HG03565 (cell line): ENCODE measurements around the gene HRH2.
"Not testable (repeated sequence)": the region's sequence is repeated elsewhere in the genome, so short reads cannot be mapped to it uniquely, and the experiment has no call there.

Source experiments
- ATAC-seq: cut with Tn5 transposase; IDR thresholded peaks from one replicate; pipeline ENCODE4 v1.9.1; 2021; ENCODE audit warnings: mild to moderate bottlenecking, moderate library complexity; ENCODE audit not compliant: unreplicated experiment

The HRH2 gene

DNA sequence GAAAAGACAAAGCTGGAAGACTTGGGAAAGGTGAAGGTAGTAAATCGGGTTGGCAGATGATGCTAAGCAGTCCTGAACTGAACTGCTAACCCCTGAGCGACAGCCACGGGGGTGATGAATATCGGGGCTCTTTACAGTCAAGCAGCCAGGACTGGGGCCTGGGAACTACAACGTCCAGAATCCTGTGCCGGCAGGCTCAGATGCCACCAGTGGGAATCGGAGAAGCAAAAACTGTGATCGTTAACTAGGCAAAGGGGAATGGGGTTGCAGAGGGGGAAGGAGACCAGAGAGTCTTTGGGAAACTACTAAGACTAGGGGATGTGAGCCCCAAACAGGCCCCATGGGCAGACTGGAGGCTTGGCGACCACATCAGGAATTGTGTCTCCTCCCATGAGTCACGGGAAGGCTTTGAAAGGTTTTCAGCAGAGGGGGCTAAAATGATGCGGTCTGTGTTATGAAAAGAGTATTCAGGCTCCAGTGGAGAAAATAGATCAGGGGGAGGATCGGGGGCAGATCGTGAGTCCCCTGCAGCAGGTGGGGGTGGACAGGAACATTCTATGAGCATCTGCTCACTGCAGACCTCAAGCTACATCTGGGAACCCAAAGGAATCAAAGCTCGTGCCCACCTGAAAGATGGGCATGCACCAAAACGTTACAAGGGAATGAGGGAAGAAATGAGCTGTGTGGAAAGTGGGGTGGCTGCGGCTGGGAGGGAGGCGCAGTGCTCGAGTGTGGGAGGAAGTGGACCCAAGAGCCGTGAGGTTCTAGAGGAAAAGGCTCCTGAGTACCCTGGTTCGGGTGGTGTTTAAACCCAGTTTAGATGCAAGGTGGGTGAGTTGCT lies 53.8 kb downstream of the HRH2 start:
- ATAC-seq: no peak

DNA sequence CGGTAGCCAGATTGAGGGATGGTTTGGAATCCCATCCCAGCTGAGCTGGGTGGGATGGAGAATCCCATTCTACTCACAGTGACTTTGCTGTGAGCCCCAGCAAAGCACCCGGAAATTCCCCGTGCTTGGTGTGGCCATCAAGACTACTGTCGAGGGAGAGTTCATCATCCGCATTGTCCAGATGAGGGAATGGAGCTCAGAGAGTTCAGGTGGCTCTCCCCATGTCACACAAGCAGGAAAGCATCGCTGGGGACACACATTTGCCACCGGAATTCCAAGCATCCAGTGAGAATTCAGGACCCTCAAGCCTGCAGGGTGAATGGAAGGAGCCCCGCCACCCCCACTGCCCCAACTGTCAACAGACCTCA lies 54.4 kb downstream of the HRH2 start:
- no peak for ATAC-seq

DNA sequence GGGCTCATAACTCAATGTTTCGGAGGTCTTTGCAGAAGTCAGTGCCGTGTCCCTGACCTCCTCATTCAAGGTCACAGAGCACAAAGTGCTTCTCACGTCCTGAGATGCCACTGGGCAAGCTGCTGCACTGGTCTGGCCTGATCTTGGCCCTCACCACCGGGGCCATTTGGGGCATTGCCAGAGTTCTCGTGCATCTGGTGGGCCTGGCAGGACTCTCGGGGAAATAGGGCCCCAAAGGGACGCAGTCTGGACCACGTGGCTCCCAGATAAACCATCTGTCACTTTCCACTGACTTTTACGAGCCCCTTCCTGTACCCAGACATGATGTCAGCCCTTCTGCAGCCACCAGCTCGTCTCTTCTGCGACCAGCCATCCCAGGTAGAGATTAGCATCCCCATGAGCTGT lies 54.8 kb downstream of the HRH2 start:
- no peak for ATAC-seq

DNA sequence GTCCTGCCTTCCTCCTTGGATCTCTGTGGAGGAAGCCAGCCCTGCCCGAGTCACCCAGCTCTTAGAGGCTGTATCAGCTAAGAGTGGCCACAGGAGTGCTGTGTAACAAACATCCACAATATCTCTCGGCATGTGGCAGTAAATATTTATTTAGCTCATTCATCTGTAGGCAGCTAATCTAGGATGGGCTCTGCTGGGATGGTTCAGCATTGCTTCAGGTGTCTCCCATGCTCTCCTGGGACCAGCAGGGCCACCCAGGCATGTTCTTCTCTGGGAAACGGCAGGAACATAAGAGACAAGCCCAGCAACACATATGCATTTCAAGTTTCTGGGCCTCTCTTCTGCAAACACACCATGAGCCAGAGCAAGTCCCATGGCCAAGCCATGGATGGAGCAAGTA lies 56.1 kb downstream of the HRH2 start:
- no peak for ATAC-seq

DNA sequence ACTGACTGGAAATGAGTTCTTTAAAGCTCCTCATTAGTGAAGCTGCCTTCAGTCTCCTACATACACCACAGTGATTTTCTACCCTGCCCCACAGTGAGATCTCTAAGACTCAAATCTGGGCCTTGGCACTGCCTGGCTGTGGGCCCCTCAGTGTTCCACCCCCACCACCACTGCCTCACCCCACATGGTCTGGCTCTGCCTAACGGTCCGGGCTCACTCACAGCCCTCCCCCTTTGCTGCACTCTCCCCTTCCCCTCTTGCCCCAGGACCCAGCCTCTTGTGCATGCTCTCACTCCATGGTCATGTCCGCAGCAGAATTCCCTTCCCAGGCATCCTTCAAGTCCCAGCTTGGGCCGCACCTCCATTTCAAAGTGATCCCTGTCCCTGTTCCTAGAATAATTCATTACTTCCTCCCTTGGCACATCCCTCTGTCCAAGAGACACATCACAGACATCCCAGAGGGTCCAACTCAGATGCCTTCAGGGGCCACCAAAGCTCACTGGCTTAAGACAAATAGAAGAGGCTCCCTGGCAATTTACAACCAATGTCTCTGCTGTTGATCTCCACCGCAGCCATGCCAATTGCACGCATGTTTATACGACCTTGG lies 56.7 kb downstream of the HRH2 start:
- ATAC-seq: no peak

DNA sequence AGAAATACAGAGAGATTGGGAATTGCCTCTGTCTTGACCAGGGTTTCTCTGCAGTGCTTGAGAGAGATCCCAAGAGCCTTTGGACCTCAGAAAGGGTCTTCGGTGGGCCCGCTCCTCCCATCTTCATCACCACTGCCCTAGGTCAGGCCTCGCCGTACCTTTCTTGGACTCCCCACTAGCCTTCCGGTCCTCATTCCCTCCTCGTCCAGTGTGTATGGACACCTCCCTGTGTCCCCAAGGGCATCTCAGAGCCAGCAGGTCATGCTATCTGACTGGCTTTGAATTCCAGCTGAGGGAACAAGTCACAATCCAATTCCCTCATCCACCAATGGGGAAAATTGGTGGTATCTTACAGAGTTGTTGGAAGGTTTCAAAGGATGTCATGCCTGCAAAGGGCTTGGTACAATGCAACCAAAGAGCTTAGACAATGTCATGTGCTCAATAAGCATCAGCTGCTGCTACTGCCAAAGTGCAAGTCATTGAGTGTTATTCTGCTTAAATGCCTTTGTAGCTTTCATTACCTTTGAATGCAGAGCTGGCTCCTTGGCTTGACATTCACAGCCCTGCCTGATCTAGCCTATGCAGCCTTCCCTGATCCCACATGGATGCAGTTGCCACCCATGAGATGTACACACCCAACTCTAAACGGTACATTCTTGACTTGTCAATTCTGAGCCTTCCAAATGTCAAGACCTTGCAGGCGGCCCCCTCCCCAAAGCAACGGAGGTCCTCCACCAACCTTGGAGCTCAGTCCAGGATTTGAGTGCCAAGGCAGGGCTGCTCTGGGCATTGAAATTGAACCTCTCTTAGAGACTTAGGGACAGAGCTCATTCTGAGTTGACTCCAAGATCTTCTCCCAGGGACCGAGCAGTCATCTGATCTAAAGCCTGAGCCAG lies 58.0 kb downstream of the HRH2 start:
- ATAC-seq: no peak

DNA sequence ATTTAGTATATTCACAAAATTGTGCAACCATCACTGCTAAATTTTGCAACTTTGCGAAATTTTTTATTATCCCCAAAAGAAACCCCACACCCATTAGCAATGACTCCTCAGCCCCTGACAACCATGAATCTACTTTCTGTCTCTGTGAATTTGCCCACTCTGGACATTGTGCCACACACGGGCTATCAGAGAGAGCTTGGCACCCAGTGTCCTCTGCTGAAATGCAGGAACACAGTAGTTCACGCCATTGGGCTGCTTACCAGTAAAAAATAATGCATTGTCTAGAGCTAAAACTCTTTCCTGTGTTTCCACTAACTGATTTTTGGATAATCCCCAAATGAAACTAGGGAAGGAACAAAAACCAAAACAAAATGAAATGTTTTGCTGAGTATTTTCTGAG lies 60.0 kb downstream of the HRH2 start:
- no peak for ATAC-seq

DNA sequence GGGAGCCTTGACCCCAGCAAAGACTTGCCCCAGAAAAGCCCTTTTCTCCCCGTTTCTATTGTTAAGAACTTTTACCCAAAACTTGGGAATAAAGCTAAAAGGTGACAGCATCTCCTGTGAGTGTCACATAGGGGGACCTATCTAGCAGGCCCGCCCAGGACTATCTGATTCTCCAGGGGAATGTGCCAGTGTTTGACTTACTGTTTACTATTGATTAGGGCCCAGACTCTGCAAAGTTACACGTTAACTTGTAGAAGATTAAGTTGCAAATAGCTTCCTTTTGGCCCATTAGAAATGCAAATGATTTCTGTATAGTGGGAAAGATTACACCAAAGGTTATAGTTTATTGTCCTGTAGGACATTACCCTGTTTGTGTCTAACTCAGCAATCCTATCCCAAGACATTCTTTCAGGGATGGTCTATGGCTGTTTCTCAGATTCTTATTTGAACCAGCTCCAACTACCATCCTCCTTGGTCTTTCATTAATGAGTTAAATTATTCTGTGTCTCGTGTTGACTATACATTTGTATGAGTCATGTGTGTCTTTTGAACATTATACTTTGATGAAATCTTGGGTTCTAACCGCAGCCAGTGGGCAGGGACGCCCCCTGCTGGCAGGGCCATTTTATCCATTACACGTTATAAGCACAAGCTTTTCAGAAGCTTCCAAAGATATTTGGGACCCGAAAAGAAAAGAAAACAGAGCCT lies 60.7 kb downstream of the HRH2 start:
- ATAC-seq: no peak

DNA sequence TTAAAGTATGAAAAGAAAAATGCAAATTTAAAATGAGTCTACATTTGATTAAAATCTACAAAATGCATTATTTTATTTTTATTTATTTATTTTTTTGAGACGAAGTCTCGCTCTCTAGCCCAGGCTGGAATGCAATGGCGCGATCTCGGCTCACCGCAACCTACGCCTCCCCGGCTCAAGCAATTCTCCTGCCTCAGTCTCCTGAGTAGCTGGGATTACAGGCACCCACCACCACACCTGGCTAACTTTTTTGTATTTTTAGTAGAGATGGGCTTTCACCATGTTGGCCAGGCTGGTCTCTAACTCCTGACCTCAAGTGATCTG lies 61.2 kb downstream of the HRH2 start:
- ATAC-seq: not testable (repeated sequence)

DNA sequence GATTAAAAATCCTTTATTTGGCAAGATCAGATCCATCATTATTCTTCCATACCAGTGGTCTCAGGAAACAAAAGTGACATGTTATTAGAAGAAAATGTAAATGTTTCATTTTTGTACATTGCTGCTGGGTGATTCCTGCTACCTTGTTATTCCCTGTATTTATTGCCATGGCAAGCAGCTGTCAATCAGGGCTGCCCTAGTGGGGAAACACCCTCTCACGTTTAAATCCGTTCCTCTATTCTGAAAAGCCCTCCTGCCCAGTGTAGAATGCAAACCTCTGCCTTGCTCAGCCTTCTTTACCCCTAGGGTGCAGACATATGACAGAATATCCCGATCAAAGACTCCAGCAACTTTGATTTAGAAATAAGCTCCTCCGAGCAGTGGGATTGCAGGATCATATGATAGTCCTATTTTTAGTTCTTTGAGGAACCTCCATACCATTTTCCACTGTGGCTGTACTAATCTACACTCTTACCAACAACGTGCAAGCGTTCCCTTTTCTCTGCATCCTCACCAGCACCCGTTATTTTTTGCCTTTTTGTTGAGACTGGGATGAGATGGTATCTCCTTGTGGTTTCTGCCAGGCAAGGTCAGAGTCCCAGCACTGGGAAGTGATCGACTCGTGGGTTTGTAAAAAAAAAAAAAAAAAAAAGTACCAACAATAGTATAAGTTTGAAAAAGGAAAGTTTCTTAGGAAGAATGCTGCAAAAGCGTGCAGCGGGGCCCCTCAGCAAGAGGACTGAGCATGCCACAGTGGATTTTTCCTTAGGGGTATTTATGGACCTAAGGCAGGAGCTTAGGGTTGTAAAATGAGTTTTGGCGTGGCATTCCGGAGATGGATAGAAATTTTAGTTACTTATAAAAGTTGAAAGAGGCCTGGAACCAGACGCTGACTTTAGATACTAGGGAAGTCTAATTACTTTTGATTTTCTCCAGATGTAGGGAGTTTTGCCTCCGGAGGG lies 66.7 kb downstream of the HRH2 start:
- no peak for ATAC-seq

DNA sequence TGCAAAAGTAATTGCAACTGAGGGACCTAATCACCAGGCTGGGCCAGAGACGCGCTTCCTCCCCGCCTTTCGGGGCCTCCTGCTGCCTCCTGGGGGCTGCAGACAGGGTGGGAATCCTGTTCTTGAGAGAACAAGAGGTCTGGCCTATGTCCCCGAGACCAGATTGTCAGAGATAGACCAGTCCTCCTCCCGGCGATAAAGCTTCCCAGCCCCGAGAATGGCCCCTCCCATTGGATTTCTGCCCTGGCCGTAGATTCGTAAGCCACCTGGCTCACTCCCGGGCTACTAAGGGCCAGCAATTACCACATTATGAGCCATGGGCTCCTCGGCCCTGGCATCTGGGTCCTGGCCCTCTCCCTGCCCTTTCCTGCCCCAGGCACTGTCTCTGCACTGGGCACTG lies 70.4 kb downstream of the HRH2 start:
- ATAC-seq: no peak

DNA sequence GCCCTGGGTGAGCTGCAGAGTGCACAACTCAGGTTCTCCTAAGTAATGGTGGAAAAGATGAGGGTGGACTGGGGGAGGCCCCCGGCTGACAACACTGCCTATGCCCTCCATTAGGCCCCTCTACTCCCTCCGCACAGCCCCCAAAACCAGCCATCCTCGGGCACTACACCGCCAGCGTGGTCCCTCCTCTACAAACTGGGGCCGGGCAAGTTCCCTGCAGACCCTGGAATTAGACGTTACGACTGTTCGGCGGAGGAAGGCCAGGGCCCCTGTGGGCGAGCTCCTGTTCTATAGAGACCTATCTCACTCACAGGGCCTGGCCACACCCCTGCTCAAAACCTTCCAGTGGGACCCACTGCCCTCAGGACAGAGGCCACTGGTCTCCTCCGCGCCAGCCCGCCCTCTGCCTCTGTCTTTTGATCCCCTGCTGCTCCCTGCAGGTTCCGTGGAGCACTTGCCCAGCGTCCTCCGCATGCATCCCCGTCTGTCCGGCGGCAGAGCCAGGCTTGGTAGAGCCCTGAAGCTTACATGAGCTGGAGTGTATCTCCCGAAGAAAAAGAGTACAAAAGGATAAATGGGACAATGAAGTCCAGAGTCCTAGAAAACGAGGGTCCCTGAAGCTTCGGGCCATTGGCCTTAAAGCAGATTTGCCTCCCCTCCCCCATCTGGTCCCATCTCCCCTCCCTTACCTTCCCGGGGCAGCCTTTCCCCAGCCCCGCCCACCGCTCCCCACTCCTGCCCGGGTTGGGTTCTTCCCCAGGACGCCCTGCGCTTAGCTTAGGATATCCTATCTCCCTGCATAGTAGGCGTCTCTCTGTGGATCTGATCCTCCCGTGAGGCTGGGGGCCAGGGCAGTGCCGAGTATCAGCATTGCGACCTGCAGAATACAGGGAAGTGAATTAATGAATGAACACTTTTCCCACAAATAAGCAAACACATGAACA lies 71.3 kb downstream of the HRH2 start:
- no peak for ATAC-seq

DNA sequence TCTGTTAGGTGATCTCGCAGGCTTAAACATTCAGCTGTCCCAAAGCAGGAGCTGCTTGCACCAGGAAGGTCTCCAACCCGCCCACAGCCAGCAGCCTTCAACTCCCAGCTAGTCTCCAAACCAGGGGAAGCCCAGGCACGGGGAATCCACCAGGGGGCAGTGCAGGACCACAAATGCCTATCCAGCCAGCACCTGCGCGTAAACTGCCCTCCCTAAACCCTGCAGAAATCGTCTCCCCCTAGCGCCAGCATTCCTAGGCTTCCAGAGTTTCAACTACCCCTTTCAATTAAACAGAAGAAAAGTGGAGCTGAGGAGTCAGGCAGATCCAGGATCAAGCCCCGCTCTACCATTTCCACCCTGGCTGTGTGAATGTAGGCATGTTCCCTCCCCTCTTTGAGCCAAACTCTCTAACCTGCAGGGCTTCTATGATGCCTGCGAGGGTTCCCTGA lies 72.0 kb downstream of the HRH2 start:
- ATAC-seq: peak; percentile 57

DNA sequence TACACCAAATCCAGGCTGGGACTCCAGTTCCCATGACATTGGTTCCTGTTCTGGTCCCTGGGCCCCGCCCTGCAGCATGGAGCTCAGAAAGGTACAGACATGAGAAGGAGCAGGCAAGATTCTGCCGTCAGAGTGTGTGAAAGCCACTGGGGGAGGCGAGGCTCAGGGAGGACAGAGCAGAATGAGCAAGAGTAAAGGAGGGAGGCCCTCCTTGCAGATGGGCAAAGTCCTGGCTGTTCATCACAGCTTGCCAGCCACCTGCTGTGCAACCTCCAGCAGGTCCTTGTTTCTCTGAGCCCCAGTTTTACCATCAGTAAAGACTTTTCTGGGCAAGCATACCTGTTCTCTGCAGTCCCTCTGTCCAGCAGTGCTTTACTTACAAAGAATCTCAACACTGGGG lies 73.3 kb downstream of the HRH2 start:
- ATAC-seq: no peak

DNA sequence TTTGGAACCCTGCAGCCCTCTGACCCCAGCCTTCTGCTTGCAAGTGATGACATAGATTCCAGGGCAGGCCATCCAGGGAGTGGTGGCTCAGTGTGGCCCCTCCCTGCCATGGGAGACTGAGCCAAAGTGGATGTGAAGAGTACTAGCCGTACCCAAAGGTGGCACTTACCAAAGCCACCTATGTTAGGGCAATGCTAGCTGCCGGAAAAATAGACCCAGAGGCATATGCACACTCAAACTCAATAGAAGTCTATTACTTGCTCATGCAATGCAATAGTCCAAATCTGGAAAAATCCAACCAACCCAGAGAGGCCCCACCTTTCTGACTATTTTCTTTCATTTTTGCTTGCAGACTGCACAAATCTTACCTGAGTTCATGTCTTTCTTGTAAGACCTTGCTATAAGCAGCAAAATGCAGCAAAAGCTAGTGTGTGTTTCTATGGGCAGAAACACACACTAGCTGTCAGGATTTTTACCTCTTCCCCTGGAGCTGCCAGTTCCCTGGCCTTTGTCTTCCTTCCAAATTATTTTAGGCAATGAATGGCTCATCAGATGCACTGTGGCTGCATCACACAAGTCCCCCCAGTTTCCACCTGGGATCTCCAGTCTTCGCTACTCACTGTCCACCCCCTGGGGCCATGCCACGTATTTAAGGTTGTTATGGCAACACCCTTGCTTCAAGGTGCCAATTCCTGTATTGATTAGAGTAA lies 74.0 kb downstream of the HRH2 start:
- ATAC-seq: no peak

DNA sequence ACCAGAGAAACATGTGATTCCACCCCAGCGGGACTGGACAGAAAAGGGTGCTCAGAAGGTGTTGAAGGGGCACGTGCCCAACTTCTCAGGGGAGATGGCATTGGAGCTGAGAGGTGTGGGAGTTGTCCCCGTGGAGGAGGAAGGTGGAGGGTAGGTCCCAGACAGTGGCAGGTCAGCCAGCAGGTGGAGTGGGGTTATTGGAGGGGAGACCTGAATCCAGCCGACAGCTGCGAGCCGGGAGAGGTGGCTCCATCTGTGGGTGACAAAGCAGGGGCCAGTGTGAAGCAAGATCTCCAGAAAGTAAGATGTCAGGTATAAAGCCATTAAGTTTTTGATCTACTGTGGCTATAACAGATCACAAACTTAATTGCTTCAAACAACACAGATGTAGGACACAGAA lies 75.1 kb downstream of the HRH2 start:
- no peak for ATAC-seq

DNA sequence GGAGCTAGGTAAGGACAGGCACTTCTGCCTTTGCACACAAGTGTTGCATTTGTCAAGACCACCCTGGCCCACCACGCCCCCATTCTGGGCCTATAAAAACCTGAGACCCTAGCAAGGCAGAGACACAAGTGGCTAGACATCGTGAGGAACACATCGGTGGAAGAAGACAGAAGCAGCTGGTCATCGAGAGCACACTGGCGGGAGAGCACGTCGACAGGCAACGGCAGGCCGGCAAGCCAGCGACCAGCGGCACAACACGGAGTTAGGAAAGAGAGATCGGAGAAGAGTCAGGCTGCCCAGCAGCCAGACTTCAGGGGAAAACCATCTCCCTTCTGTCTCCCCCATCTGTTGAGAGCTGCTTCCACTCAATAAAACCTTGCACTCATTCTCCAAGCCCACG lies 76.1 kb downstream of the HRH2 start:
- no peak for ATAC-seq

DNA sequence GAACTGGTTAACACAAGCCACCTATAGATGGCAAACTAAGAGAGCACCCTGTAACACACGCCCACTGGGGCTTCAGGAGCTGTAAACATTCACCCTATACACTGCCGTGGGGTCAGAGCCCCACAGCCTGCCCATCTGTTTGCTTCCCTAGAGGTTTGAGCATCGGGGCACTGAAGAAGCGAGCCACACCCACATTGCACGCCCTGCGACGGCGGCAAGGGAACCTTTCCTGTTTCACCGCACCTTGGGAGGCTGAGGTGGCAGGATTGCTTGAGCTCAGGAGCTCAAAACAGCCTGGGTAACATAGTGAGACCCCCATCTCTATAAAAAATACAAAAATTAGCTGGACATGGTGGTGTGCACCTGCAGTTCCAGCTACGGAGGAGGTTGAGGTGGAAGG lies 76.6 kb downstream of the HRH2 start:
- ATAC-seq: no peak
